ENCODE data around the gene LMOD3.

Gene LMOD3

GRCh38 chr3:69130689-69131088 lies 8.3 kb upstream of the LMOD3 start:
- no peak overlapping the region for H3K27ac ChIP-seq
- CTCF ChIA-PET: no interaction called here
- no peak for DNase-seq (ENCODE audit: low spot score)
- POLR2A ChIA-PET (ENCODE audit: low non-redundant PET): interaction anchor here (0.7 kb wide), 1 partner anchor 86 kb away, joined by 6 read pairs; no protein-coding TSS in a partner anchor
- no peak for TF ChIP-seq CTCF (conservative IDR thresholded peaks at IDR 0.05; ENCODE audit: low read depth)

- no peak for TF ChIP-seq CTCF (conservative IDR thresholded peaks at IDR 0.05; ENCODE audit: low read depth)
- H3K27ac ChIP-seq: no peak overlapping the region
- ChIA-PET POLR2A (ENCODE audit: low non-redundant PET) (no interaction called here), CTCF (no interaction called here)
- DNase-seq (ENCODE audit: low spot score): no peak
These were observed 7.1 kb upstream of the LMOD3 start for GRCh38 chr3:69129531-69129930.

GRCh38 chr3:69128509-69128908 lies 6.1 kb upstream of the LMOD3 start:
- TF ChIP-seq CTCF (conservative IDR thresholded peaks at IDR 0.05; ENCODE audit: low read depth): no peak
- DNase-seq (ENCODE audit: low spot score): no peak
- ChIA-PET POLR2A (ENCODE audit: low non-redundant PET) (no interaction called here), CTCF (no interaction called here)
- H3K27ac ChIP-seq: no peak overlapping the region

GRCh38 chr3:69126999-69127398 lies 4.6 kb upstream of the LMOD3 start:
- DNase-seq (ENCODE audit: low spot score): no peak
- no peak overlapping the region for H3K27ac ChIP-seq
- TF ChIP-seq CTCF (conservative IDR thresholded peaks at IDR 0.05; ENCODE audit: low read depth): no peak
- ChIA-PET CTCF (no interaction called here), POLR2A (ENCODE audit: low non-redundant PET) (no interaction called here)

GRCh38 chr3:69126216-69126615 lies 3.8 kb upstream of the LMOD3 start:
- no peak overlapping the region for H3K27ac ChIP-seq
- ChIA-PET POLR2A (ENCODE audit: low non-redundant PET) (no interaction called here), CTCF (no interaction called here)
- TF ChIP-seq CTCF (conservative IDR thresholded peaks at IDR 0.05; ENCODE audit: low read depth): no peak
- DNase-seq (ENCODE audit: low spot score): no peak

GRCh38 chr3:69121950-69122349 lies 445 bp downstream of the LMOD3 start:
- no peak for TF ChIP-seq CTCF (conservative IDR thresholded peaks at IDR 0.05; ENCODE audit: low read depth)
- no peak for DNase-seq (ENCODE audit: low spot score)
- no peak overlapping the region for H3K27ac ChIP-seq
- CTCF ChIA-PET: interaction anchor here (1.0 to 1.2 kb wide), 2 partner anchors 18 to 21 kb away, joined by 3 to 4 read pairs; no protein-coding TSS in a partner anchor
- POLR2A ChIA-PET (ENCODE audit: low non-redundant PET): no interaction called here

- TF ChIP-seq CTCF (conservative IDR thresholded peaks at IDR 0.05; ENCODE audit: low read depth): no peak
- DNase-seq (ENCODE audit: low spot score): no peak
- H3K27ac ChIP-seq: no peak overlapping the region
- CTCF ChIA-PET: interaction anchor here (0.6 to 1.2 kb wide), 8 partner anchors 18 to 1270 kb away, joined by 3 to 5 read pairs (median 4); no protein-coding TSS in a partner anchor
- POLR2A ChIA-PET (ENCODE audit: low non-redundant PET): no interaction called here
These were observed 882 bp downstream of the LMOD3 start for GRCh38 chr3:69121513-69121912.

Measured in RWPE1 (cell line).